GM19467 (cell line): Measurements from ENCODE around the gene CORO1C.
"Not testable (repeated sequence)": the region's sequence is repeated elsewhere in the genome, so short reads cannot be mapped to it uniquely, and the experiment has no call there.

ENCODE experiments used
- ATAC-seq: cut with Tn5 transposase; IDR thresholded peaks from one replicate; pipeline ENCODE4 v1.9.1; 2021; ENCODE audit warnings: mild to moderate bottlenecking, moderate library complexity; ENCODE audit not compliant: unreplicated experiment

Gene CORO1C

GRCh38 chr12:108755481-108755880, 24.2 kb upstream of the CORO1C start:
- no peak for ATAC-seq

GRCh38 chr12:108753976-108754375, 22.7 kb upstream of the CORO1C start:
- no peak for ATAC-seq

- ATAC-seq, result no peak
Observed at GRCh38 chr12:108752387-108752786, 21.1 kb upstream of the CORO1C start.

- no peak for ATAC-seq
Observed at GRCh38 chr12:108751821-108752220, 20.5 kb upstream of the CORO1C start.

DNA sequence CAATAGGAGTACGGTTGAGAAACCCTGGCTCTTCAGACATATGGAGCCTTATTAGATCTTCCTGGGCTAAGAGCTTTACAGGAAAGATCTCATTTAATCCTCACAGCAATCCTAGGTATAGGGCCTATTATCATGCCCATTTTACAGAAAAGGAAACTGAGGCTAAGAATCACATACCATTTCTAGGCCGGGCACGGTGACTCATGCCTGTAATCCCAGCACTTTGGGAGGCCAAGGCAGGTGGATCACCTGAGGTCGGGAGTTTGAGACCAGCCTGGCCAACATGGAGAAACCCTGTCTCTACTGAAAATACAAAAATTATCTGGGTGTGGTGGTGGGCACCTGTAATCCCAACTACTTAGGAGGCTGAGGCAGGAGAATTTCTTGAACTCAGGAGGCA, 19.7 kb upstream of the CORO1C start:
- ATAC-seq, result not testable (repeated sequence)

- ATAC-seq, result no peak
Observed at GRCh38 chr12:108750526-108750925, 19.2 kb upstream of the CORO1C start.

- no peak for ATAC-seq
Observed at GRCh38 chr12:108747563-108747962, 16.2 kb upstream of the CORO1C start.

- no peak for ATAC-seq
Observed at GRCh38 chr12:108745641-108746040, 14.3 kb upstream of the CORO1C start.

GRCh38 chr12:108744021-108744897, 12.9 kb upstream of the CORO1C start:
- ATAC-seq, result no peak

DNA sequence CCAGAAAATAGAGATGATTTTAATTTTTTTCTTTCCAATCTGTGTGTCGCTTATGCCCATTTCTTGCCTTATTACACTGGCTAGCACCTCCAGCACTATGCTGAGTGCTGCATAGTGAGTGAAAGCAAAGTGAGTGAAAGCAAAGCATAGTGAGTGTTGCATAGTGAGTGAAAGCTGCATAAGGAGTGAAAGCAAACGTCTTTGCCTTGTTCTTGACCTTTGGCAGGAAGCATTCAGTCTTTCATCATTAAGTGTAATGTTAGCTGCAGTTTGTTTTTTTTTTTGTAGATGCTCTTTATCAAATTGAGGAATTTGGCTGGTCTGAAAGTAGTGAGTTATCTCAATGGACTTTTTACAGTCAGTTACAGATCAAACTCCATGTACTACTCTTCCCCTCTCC, 6.9 kb upstream of the CORO1C start:
- ATAC-seq, result no peak

DNA sequence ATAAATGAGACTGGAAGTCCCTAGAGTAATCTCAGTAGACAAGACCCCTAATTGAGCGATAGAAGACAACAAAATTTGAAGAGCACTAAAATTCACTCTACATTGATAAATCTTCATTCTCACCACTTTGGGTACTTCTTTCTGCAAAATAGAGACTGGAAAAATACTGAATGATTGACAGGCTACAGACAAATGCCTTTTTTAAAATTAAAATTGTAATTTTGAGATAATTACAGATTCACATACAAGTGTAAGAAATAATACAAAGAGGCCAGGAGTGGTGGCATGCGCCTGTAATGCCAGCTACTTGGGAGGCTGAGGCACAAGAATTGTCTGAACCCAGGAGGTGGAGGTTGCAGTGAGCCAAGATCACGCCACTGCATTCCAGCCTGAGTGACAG, 4.5 kb upstream of the CORO1C start:
- no peak for ATAC-seq

GRCh38 chr12:108734200-108734906, 3.0 kb upstream of the CORO1C start:
- no peak for ATAC-seq

DNA sequence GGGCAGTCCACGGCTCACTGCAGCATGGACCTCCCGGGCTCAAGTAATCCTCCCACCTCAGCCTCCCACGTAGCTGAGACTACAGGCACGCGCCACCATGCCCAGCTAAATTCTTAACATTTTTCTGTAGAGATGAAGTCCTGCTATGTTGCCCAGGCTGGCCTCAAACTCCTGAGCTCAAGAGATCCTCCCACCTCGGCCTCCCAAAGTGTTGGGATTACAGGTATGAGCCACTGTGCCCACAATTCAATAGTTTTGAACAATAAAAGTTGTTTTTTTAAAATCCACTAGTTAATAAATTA, 1.9 kb upstream of the CORO1C start:
- not testable (repeated sequence) for ATAC-seq

GRCh38 chr12:108732489-108733229, 1.3 kb upstream of the CORO1C start:
- ATAC-seq, result no peak

DNA sequence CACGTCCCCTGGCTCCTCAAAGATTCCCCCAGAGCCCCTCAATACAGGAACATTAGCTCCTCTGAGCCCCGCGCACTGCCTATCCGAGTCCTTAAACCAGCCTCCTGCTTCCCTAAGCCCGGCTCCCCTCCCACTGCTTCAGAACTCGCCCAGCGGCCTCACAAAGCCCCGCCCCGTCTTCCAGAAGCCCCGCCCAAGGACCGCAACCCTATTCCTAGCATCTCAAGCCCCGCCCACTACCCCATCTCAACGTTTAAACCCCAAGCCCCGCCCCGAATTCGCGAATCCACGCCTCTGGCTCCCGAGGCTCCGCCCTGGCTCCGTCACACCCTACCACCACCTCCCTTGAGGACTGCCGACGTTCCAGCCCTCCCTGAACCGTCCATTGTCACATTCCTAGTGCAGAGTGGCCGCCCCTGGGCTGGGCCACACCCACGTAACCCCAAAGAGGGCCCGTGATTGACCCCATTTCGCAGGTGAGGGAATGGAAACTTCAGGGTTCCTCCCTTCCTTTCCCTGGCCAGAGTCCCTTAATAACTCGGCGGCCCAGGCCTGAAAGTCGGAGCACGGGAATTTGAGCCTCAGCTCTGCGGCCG, 646 bp upstream of the CORO1C start:
- peak; percentile 36 for ATAC-seq

- ATAC-seq, result no peak
Observed at GRCh38 chr12:108730365-108731104, 783 bp downstream of the CORO1C start.

DNA sequence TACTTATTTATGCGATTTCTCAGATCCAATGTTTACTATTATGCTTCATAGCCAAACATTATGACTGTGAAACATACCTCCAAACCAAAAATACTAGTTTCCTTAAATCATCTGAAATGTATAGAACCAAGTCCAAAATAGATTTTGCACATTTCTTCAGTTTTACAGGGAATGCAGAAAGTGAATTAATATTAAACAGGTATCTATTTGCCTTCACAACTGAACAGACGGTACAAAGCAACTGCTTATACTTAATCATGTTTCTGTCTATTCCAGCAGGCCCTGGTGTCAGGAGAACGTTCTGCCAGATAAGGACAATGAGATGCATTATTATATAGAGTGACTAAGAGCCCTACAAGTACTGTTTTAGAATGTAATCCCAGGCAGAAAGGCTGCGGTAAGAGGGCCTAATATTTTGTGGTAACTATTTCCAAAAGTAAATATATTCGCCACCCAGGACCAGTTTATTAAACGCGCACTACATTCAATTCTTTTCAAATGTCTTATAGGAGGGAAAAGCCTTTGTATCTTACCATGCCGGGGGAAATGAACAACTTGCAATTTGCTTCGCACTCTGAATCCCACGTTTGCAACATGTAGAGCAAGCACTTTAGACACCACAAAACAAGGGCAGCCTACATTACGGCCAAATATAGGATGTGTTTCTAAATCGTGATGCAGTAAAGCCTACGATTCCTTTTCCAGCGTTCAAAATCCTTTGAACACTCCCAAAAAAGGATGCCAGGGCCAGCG, 1.5 kb downstream of the CORO1C start:
- ATAC-seq, result no peak

- no peak for ATAC-seq
Observed at GRCh38 chr12:108728820-108729611, 2.3 kb downstream of the CORO1C start.
